Measurements from ENCODE around the gene PRPF4. TPM values are rescaled to one million over a fixed set of nuclear protein-coding genes. Genes with fewer than 3 reads are reported as not detected.
"Not testable (repeated sequence)": the region's sequence is repeated elsewhere in the genome, so short reads cannot be mapped to it uniquely, and the experiment has no call there.

The PRPF4 gene
- total RNA-seq (23.4 TPM), polyA plus RNA-seq (14.4 TPM)

GRCh38 chr9:113275157-113276131 lies at the start of gene PRPF4, which contains the start of gene CDC26:
Gene PRPF4 (plus strand): TSS chr9:113275658. CDS start chr9:113275744, 86 bp downstream.
Gene CDC26 (minus strand): TSS chr9:113275572. CDS start chr9:113272507, 3,065 bp downstream.
- peaks cover 7% of the 10 kb centered on the region for H3K36me3 ChIP-seq (ENCODE audit: insufficient read depth)
- H3K4me1 ChIP-seq (ENCODE audit: insufficient read depth) = no peaks in the 10 kb centered on the region
- DNase-seq (ENCODE audit: extremely low spot score) = peak; percentile 96
- H3K27ac ChIP-seq (ENCODE audit: low read depth) = peak within 1 kb of the TSS; percentile 90
- peak within 1 kb of the TSS; percentile 71 for H3K4me3 ChIP-seq (ENCODE audit: low read depth, low read length)
- under 1% methylated on average over 63 of the region's 63 CpGs for WGBS

- Histone ChIP-seq H3K27ac (ENCODE audit: low read depth) (no peak overlapping the region), H3K4me3 (ENCODE audit: low read depth, low read length) (no peak overlapping the region), H3K4me1 (ENCODE audit: insufficient read depth) (no peaks in the 10 kb centered on the region), H3K36me3 (ENCODE audit: insufficient read depth) (no peaks in the 10 kb centered on the region)
- no peak for DNase-seq (ENCODE audit: extremely low spot score)
- 0% methylated on average over 1 of the region's 1 CpG for WGBS
Observed at GRCh38 chr9:113227436-113227835, 48.0 kb upstream of the PRPF4 start.

DNA sequence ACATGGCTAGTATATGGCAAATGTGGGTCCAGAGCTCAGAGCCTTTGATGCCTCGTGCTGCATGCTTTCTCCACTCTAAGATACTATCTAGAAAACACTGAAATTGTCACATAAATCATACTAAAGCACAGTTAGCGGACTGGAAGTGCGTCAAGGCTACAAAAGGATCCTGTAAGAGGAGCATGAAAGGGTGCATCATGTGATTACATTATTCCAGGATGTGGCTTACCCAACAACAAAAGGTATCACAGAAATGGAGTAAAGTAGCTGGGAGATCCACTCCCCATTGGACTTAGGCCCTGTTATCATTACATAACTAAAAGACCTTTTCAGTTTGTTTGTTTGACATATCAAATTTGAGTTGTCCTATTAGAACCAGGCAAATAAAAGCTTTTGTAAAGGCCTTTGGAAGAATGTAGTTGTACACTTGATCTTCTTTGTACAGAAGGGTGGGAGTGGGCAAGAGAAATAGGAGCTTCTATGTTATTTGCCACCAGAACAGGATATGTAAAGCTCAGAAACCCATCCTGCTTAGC lies 47.3 kb upstream of the PRPF4 start:
- no peak for DNase-seq (ENCODE audit: extremely low spot score)
- Histone ChIP-seq H3K27ac (ENCODE audit: low read depth) (no peak overlapping the region), H3K36me3 (ENCODE audit: insufficient read depth) (no peaks in the 10 kb centered on the region), H3K4me1 (ENCODE audit: insufficient read depth) (no peaks in the 10 kb centered on the region), H3K4me3 (ENCODE audit: low read depth, low read length) (no peak overlapping the region)
- WGBS = 65% methylated on average over 3 of the region's 3 CpGs

DNA sequence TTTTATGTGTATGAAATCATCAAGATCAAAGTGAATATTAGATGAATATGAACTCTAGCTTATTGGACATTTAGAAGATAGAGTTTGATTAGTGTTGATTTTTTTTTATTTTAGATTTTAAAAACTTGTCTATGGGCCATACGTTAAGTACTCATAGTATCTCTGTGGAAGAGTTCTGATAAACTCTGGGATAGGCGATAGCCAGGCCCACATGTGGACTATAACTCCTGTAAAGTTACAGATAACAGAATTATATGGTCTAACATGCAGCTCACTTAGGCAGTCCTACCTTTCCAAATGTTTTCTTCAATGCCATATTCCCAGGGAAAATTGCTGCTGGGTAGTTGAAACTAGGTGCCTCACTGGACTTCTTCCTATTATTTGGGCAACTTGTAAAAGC lies 43.8 kb upstream of the PRPF4 start:
- H3K4me1 ChIP-seq (ENCODE audit: insufficient read depth) = no peaks in the 10 kb centered on the region
- no peak overlapping the region for H3K27ac ChIP-seq (ENCODE audit: low read depth)
- 97% methylated on average over 2 of the region's 2 CpGs for WGBS
- no peak for DNase-seq (ENCODE audit: extremely low spot score)
- H3K36me3 ChIP-seq (ENCODE audit: insufficient read depth) = no peaks in the 10 kb centered on the region
- H3K4me3 ChIP-seq (ENCODE audit: low read depth, low read length) = no peak overlapping the region

DNA sequence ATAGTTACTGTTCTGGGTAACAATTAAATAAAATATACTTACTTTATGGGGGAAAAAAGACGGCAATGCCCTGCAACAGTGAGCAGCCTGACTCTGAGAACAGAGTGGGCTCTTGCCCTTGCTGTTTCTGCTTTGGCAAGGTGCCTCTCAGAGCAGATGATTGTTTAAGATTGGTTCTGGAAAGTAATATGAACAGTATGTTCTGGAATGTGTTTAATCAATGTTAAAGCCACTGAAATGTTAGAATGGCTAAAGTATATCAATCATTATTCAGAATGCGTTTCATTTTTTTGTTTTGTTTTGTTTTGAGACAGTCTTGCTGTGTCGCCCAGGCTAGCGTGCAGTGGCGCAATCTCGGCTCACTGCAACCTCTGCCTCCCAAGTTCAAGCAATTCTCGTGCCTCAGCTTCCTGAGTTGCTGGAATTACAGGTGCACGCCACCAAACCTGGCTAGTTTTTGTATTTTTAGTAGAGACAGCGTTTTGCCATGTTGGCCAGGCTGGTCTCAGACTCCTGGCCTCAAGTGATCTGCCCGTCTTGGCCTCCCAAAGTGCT lies 39.7 kb upstream of the PRPF4 start:
- whole genome bisulfite sequencing = 93% methylated on average over 10 of the region's 10 CpGs

DNA sequence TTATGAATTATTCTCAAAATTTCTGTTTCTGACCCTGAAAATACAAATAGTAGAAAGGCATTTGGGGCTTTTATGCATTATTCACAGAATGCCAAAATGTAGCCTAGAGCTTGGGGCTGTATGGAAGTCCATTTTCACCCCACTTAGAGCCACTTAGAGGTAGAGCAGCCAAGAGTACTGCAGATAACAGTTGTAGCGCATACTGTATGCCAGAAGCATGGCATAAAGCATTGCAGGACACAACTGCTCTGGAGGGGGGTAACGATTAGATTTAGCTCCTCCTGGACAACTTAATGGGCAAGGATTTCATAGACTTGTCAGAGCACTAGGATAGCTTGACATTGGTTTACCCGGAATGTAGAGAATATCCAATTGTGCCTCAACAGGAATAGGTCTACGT lies 38.4 kb upstream of the PRPF4 start:
- DNase-seq (ENCODE audit: extremely low spot score) = no peak
- H3K4me3 ChIP-seq (ENCODE audit: low read depth, low read length) = no peak overlapping the region
- 90% methylated on average over 4 of the region's 4 CpGs for WGBS

More for the DNA sequence above, 39.7 kb upstream of the PRPF4 start:
- H3K36me3 ChIP-seq (ENCODE audit: insufficient read depth); H3K4me3 ChIP-seq (ENCODE audit: low read depth, low read length); H3K4me1 ChIP-seq (ENCODE audit: insufficient read depth); H3K27ac ChIP-seq (ENCODE audit: low read depth); DNase-seq (ENCODE audit: extremely low spot score): not testable (repeated sequence)

GRCh38 chr9:113238202-113238858 lies 37.1 kb upstream of the PRPF4 start:
- Histone ChIP-seq H3K4me3 (ENCODE audit: low read depth, low read length) (no peak overlapping the region), H3K36me3 (ENCODE audit: insufficient read depth) (no peaks in the 10 kb centered on the region), H3K4me1 (ENCODE audit: insufficient read depth) (no peaks in the 10 kb centered on the region), H3K27ac (ENCODE audit: low read depth) (no peak overlapping the region)
- no peak for DNase-seq (ENCODE audit: extremely low spot score)
- 93% methylated on average over 10 of the region's 10 CpGs for WGBS

More for the DNA sequence above, 38.4 kb upstream of the PRPF4 start:
- H3K4me1 ChIP-seq (ENCODE audit: insufficient read depth) = no peaks in the 10 kb centered on the region
- H3K27ac ChIP-seq (ENCODE audit: low read depth) = no peak overlapping the region
- no peaks in the 10 kb centered on the region for H3K36me3 ChIP-seq (ENCODE audit: insufficient read depth)

DNA sequence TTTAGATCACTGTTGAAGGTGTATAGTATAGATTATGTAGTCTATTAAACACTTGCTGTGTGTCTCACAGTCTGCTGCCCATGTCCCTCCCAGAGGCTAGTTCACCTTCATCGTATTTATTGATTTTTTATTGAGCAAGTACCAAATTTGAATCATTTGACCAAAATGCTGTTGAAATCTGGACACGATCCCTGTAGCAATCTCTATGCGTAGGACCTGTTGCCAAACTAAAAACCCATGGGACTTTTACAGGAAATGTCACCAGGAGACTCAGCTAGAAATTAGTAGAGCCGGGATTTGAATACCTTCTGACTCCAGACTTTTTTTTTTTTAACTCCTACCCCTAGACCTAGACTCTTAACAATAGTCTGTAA lies 36.6 kb upstream of the PRPF4 start:
- H3K27ac ChIP-seq (ENCODE audit: low read depth) = no peak overlapping the region
- WGBS = 70% methylated on average over 4 of the region's 4 CpGs
- no peaks in the 10 kb centered on the region for H3K4me1 ChIP-seq (ENCODE audit: insufficient read depth)
- H3K36me3 ChIP-seq (ENCODE audit: insufficient read depth) = no peaks in the 10 kb centered on the region
- no peak overlapping the region for H3K4me3 ChIP-seq (ENCODE audit: low read depth, low read length)
- no peak for DNase-seq (ENCODE audit: extremely low spot score)

GRCh38 chr9:113241161-113241560 lies 34.3 kb upstream of the PRPF4 start:
- H3K4me3 ChIP-seq (ENCODE audit: low read depth, low read length) = no peak overlapping the region
- WGBS = 95% methylated on average over 2 of the region's 2 CpGs
- no peak for DNase-seq (ENCODE audit: extremely low spot score)
- no peaks in the 10 kb centered on the region for H3K36me3 ChIP-seq (ENCODE audit: insufficient read depth)
- no peaks in the 10 kb centered on the region for H3K4me1 ChIP-seq (ENCODE audit: insufficient read depth)
- H3K27ac ChIP-seq (ENCODE audit: low read depth) = no peak overlapping the region

- WGBS = 78% methylated on average over 2 of the region's 2 CpGs
Observed at GRCh38 chr9:113244556-113244955, 30.9 kb upstream of the PRPF4 start.

GRCh38 chr9:113245894-113246293 lies 29.6 kb upstream of the PRPF4 start:
- DNase-seq (ENCODE audit: extremely low spot score) = no peak
- no peaks in the 10 kb centered on the region for H3K4me1 ChIP-seq (ENCODE audit: insufficient read depth)
- H3K36me3 ChIP-seq (ENCODE audit: insufficient read depth) = no peaks in the 10 kb centered on the region
- H3K27ac ChIP-seq (ENCODE audit: low read depth) = no peak overlapping the region
- H3K4me3 ChIP-seq (ENCODE audit: low read depth, low read length) = no peak overlapping the region
- WGBS = 87% methylated on average over 4 of the region's 4 CpGs

More at GRCh38 chr9:113244556-113244955, 30.9 kb upstream of the PRPF4 start:
- no peak for DNase-seq (ENCODE audit: extremely low spot score)
- Histone ChIP-seq H3K36me3 (ENCODE audit: insufficient read depth) (no peaks in the 10 kb centered on the region), H3K27ac (ENCODE audit: low read depth) (no peak overlapping the region), H3K4me3 (ENCODE audit: low read depth, low read length) (no peak overlapping the region), H3K4me1 (ENCODE audit: insufficient read depth) (no peaks in the 10 kb centered on the region)

GRCh38 chr9:113246928-113247327 lies 28.5 kb upstream of the PRPF4 start:
- Histone ChIP-seq H3K4me1 (ENCODE audit: insufficient read depth) (no peaks in the 10 kb centered on the region), H3K4me3 (ENCODE audit: low read depth, low read length) (no peak overlapping the region), H3K27ac (ENCODE audit: low read depth) (no peak overlapping the region), H3K36me3 (ENCODE audit: insufficient read depth) (no peaks in the 10 kb centered on the region)
- DNase-seq (ENCODE audit: extremely low spot score) = no peak
- WGBS = 89% methylated on average over 6 of the region's 6 CpGs

- Histone ChIP-seq H3K4me1 (ENCODE audit: insufficient read depth) (no peaks in the 10 kb centered on the region), H3K36me3 (ENCODE audit: insufficient read depth) (no peaks in the 10 kb centered on the region), H3K4me3 (ENCODE audit: low read depth, low read length) (no peak overlapping the region), H3K27ac (ENCODE audit: low read depth) (no peak overlapping the region)
- no peak for DNase-seq (ENCODE audit: extremely low spot score)
Observed at GRCh38 chr9:113247640-113248039, 27.8 kb upstream of the PRPF4 start.
